Measurements from ENCODE around the gene RAB11FIP3. TPM values are rescaled to one million over a fixed set of nuclear protein-coding genes. Genes with fewer than 3 reads are reported as not detected.

The RAB11FIP3 gene
- total RNA-seq, 2 experiments from 2014 or later: 29.0 to 51.2 TPM

DNA sequence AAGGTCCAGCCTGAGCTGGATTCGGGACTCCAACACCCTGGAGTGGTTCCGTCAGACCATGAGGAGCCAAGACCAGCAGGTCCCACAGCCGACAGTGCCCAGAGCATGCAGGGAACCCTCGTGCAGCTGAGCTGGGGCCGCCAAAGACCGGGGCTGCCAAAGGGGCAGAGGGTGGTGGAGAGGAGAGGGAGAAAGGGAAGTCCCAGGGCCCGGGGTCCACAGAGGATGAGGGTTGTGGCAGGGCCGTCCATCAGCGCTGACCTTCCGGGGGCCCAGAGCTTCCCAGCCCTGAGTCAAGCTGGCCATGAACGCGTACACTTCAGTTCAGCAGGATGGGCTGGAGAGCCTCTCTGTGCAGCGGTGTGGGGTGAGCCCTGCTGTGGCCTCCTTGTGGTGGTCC lies 95.4 kb downstream of the RAB11FIP3 start:
- no peaks in the 10 kb centered on the region for H3K9me3 ChIP-seq (ENCODE audit: low read length)
- H3K4me1 ChIP-seq (ENCODE audit: insufficient read depth, low read length, poor library complexity, severe bottlenecking): peaks cover 8% of the 10 kb centered on the region
- TF ChIP-seq, protein P1, sequence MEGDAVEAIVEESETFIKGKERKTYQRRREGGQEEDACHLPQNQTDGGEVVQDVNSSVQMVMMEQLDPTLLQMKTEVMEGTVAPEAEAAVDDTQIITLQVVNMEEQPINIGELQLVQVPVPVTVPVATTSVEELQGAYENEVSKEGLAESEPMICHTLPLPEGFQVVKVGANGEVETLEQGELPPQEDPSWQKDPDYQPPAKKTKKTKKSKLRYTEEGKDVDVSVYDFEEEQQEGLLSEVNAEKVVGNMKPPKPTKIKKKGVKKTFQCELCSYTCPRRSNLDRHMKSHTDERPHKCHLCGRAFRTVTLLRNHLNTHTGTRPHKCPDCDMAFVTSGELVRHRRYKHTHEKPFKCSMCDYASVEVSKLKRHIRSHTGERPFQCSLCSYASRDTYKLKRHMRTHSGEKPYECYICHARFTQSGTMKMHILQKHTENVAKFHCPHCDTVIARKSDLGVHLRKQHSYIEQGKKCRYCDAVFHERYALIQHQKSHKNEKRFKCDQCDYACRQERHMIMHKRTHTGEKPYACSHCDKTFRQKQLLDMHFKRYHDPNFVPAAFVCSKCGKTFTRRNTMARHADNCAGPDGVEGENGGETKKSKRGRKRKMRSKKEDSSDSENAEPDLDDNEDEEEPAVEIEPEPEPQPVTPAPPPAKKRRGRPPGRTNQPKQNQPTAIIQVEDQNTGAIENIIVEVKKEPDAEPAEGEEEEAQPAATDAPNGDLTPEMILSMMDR (conservative IDR thresholded peaks at IDR 0.05; ENCODE audit: low read length): no peak
- no peak for TF ChIP-seq EZH2phosphoT487 (IDR thresholded peaks at IDR 0.05; ENCODE audit: borderline replicate concordance, low read depth, low read length)
- CTCF ChIA-PET (ENCODE audit: unreplicated experiment): no interaction called here
- H3K4me3 ChIP-seq (ENCODE audit: low read depth, low read length, poor library complexity, severe bottlenecking): no peak overlapping the region
- POLR2A ChIA-PET: no interaction called here
- no peaks in the 10 kb centered on the region for H3K79me2 ChIP-seq (ENCODE audit: insufficient read depth, low read depth, low read length)
- H3K9me2 ChIP-seq (ENCODE audit: insufficient read depth, low read length): no peaks in the 10 kb centered on the region
- H3K4me2 ChIP-seq (ENCODE audit: low read length): no peak overlapping the region
- no peaks in the 10 kb centered on the region for H4K20me1 ChIP-seq (ENCODE audit: insufficient read depth, low read length)
- intact Hi-C loops (cut with micrococcal nuclease; ENCODE audit: unreplicated experiment): no loop called here
- peaks cover 4% of the 10 kb centered on the region; the same call in 1 of the 2 replicates for H3K36me3 ChIP-seq (ENCODE audit: insufficient read depth, low read length)
- no peak for DNase-seq (ENCODE audit: low spot score)
- H3K27ac ChIP-seq (ENCODE audit: low read depth, low read length, poor library complexity, severe bottlenecking): no peak overlapping the region
- no peak overlapping the region for H2AFZ ChIP-seq (ENCODE audit: low read length)
- TSS peak; percentile 69 for BruUV-seq (replicated peaks)

DNA sequence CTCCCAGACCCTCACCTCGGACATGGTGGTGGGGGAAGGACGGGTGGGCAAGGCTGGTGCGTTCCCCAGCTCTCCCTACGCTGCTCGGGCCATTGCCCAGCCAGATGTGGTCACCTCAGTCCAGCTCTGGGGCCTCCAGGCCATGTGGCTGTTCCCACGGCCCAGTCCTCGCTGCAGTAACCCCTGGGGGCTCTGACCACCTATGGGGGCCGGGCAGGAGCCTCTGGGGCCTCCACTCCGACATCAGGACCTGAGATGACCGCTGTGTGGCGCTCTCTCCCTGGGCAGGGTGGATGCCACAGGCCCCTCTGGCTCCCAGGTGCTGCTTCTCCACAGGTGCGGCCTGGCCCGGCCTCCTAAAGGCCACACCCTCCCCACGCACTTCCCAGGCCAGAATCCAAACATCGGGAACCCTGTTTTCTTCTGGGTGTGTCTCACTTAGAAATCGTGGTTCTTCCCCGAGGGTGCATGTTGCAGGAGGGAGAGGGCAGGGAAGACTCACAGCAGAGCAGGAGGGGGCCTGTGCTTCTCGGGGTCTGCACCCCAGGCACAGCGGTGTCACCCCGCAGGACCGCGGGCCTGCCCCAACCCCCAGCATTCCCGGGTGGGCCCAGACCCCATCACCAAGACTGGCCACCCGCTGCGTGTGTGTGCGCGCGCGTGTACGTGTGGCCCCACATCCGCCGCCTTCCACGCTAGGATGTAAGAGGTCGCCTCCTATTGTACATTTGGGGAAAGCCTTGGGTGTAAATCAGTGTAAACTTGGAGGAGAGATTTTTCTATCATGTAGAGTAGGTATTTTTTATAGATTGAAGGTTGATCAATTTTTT lies 96.1 kb downstream of the RAB11FIP3 start:
- BruUV-seq (replicated peaks): no TSS peak
- POLR2A ChIA-PET: no interaction called here
- intact Hi-C loops (cut with micrococcal nuclease; ENCODE audit: unreplicated experiment): no loop called here

More for the DNA sequence above, 96.1 kb downstream of the RAB11FIP3 start:
- DNase-seq (ENCODE audit: low spot score): no peak
- H3K27ac ChIP-seq (ENCODE audit: low read depth, low read length, poor library complexity, severe bottlenecking): no peak overlapping the region
- no peak overlapping the region for H3K4me2 ChIP-seq (ENCODE audit: low read length)
- TF ChIP-seq EZH2phosphoT487 (IDR thresholded peaks at IDR 0.05; ENCODE audit: borderline replicate concordance, low read depth, low read length): no peak
- TF ChIP-seq, protein P1 (conservative IDR thresholded peaks at IDR 0.05; ENCODE audit: low read length): no peak
- H3K9me3 ChIP-seq (ENCODE audit: low read length): no peaks in the 10 kb centered on the region
- peaks cover 4% of the 10 kb centered on the region; the same call in 1 of the 2 replicates for H3K36me3 ChIP-seq (ENCODE audit: insufficient read depth, low read length)
- CTCF ChIA-PET (ENCODE audit: unreplicated experiment): no interaction called here
- no peak overlapping the region for H3K4me3 ChIP-seq (ENCODE audit: low read depth, low read length, poor library complexity, severe bottlenecking)
- peaks cover 15% of the 10 kb centered on the region for H3K4me1 ChIP-seq (ENCODE audit: insufficient read depth, low read length, poor library complexity, severe bottlenecking)
- H3K79me2 ChIP-seq (ENCODE audit: insufficient read depth, low read depth, low read length): peaks cover 2% of the 10 kb centered on the region; the same call in 1 of the 2 replicates
- H4K20me1 ChIP-seq (ENCODE audit: insufficient read depth, low read length): no peaks in the 10 kb centered on the region
- no peak overlapping the region for H2AFZ ChIP-seq (ENCODE audit: low read length)
- no peaks in the 10 kb centered on the region for H3K9me2 ChIP-seq (ENCODE audit: insufficient read depth, low read length)

Data from OCI-LY7 (cell line).